Ishikawa (cell line): Measurements from ENCODE around the gene GAS6.

ENCODE experiments used
- CEBPB ChIP-seq: IDR thresholded peaks from 2 replicates; pipeline ENCODE4 v1.6.1; 2012
- CREB1 ChIP-seq: IDR thresholded peaks from 2 replicates; pipeline ENCODE4 v1.6.1; 2012; ENCODE audit warnings: low read depth
- EGR1 ChIP-seq: IDR thresholded peaks from 2 replicates; pipeline ENCODE4 v1.6.1; 2012
- EP300 ChIP-seq: IDR thresholded peaks from 2 replicates; pipeline ENCODE4 v1.6.1; 2012; ENCODE audit warnings: borderline replicate concordance
- FOXM1 ChIP-seq: IDR thresholded peaks from 2 replicates; pipeline ENCODE4 v1.6.1; 2012; ENCODE audit warnings: low read depth, borderline replicate concordance
- NFIC ChIP-seq: IDR thresholded peaks from 2 replicates; pipeline ENCODE4 v1.6.1; 2012
- RAD21 ChIP-seq: IDR thresholded peaks from 2 replicates; pipeline ENCODE4 v1.6.1; 2012; ENCODE audit warnings: low read depth
- TAF1 ChIP-seq: IDR thresholded peaks from 2 replicates; pipeline ENCODE4 v1.6.1; 2012; ENCODE audit warnings: low read depth, mild to moderate bottlenecking
- TCF12 ChIP-seq: IDR thresholded peaks from 2 replicates; pipeline ENCODE4 v1.6.1; 2012; ENCODE audit warnings: low read depth
- TEAD4 ChIP-seq: IDR thresholded peaks from 2 replicates; pipeline ENCODE4 v1.6.1; 2012
- YY1 ChIP-seq: IDR thresholded peaks from 2 replicates; pipeline ENCODE4 v1.6.1; 2012; ENCODE audit warnings: low read depth
- ZBTB7A ChIP-seq: IDR thresholded peaks from 2 replicates; pipeline ENCODE4 v1.6.1; 2012; ENCODE audit warnings: low read depth
- TF ChIP-seq, protein P1 (sequence below): IDR thresholded peaks from 2 replicates; pipeline ENCODE4 v1.6.1; 2012
- TF ChIP-seq, protein P2 (sequence below): IDR thresholded peaks from 2 replicates; pipeline ENCODE4 v1.6.1; 2012
- TF ChIP-seq, protein P3 (sequence below): IDR thresholded peaks from 2 replicates; pipeline ENCODE4 v1.6.1; 2012; ENCODE audit warnings: low read depth, mild to moderate bottlenecking

The GAS6 gene

DNA sequence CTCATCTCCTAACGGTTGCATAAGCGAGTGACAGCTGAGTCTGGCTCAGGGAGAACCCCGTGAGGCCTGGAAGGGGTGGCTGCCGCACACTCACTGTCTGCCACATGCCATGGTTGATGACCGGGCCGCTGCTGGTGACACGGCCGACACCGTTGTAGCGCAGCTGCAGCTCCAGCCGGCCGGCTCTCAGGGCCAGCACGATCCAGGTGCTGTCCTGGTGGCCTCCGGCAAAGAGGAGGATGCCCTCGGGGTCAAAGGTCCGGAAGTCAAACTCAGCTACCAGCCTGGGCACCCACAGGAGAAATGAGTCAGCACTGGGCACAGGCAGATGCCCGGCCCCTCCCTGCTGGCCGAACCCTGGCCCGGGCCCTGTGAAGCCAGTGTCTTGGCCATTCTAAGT, 31.7 kb downstream of the GAS6 start:
- TF ChIP-seq, protein P1, sequence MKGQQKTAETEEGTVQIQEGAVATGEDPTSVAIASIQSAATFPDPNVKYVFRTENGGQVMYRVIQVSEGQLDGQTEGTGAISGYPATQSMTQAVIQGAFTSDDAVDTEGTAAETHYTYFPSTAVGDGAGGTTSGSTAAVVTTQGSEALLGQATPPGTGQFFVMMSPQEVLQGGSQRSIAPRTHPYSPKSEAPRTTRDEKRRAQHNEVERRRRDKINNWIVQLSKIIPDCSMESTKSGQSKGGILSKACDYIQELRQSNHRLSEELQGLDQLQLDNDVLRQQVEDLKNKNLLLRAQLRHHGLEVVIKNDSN, result no peak
- TF ChIP-seq TAF1 (no peak), YY1 (no peak), TCF12 (no peak), CEBPB (no peak), ZBTB7A (no peak), TEAD4 (no peak), EGR1 (no peak), FOXM1 (no peak)
- TF ChIP-seq, protein P2, sequence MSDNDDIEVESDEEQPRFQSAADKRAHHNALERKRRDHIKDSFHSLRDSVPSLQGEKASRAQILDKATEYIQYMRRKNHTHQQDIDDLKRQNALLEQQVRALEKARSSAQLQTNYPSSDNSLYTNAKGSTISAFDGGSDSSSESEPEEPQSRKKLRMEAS, result no peak
- TF ChIP-seq, protein P3, sequence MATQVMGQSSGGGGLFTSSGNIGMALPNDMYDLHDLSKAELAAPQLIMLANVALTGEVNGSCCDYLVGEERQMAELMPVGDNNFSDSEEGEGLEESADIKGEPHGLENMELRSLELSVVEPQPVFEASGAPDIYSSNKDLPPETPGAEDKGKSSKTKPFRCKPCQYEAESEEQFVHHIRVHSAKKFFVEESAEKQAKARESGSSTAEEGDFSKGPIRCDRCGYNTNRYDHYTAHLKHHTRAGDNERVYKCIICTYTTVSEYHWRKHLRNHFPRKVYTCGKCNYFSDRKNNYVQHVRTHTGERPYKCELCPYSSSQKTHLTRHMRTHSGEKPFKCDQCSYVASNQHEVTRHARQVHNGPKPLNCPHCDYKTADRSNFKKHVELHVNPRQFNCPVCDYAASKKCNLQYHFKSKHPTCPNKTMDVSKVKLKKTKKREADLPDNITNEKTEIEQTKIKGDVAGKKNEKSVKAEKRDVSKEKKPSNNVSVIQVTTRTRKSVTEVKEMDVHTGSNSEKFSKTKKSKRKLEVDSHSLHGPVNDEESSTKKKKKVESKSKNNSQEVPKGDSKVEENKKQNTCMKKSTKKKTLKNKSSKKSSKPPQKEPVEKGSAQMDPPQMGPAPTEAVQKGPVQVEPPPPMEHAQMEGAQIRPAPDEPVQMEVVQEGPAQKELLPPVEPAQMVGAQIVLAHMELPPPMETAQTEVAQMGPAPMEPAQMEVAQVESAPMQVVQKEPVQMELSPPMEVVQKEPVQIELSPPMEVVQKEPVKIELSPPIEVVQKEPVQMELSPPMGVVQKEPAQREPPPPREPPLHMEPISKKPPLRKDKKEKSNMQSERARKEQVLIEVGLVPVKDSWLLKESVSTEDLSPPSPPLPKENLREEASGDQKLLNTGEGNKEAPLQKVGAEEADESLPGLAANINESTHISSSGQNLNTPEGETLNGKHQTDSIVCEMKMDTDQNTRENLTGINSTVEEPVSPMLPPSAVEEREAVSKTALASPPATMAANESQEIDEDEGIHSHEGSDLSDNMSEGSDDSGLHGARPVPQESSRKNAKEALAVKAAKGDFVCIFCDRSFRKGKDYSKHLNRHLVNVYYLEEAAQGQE, result no peak

DNA sequence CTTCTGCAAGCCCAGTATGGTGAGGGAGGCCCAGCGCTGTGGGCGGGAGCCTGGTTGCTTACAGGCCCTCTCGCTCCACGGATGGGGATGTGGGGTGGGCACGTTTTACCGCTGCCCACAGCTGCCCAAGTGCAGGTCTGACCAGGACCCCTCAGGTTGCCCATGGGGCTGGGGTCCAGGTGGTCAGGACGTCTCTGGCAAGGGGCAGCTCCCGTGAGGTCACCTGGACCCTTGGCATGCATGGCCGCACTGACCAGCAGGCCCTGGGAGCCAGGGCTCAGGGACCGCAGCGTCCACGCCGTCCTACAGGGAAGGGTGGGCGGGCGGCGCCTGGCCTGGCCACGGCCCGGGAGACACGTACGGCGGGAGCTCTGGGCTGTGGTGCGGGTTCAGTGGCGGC, 32.8 kb downstream of the GAS6 start:
- TF ChIP-seq TEAD4 (no peak), NFIC (no peak), YY1 (no peak), CREB1 (no peak), TCF12 (no peak), FOXM1 (no peak)

DNA sequence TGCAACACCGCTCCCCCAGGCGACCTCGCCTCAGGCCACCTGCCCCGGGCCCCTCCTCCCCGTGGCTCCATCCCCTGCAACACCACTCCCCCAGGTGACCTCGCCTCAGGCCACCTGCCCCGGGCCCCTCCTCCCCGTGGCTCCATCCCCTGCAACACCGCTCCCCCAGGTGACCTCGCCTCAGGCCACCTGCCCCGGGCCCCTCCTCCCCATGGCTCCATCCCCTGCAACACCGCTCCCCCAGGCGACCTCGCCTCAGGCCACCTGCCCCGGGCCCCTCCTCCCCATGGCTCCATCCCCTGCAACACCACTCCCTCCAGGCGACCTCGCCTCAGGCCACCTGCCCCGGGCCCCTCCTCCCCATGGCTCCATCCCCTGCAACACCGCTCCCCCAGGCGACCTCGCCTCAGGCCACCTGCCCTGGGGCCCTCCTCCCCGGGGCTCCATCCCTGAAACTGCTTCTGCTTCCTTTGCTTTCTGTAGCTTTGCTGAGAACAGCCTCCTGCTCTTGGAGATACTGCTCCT, 33.4 kb downstream of the GAS6 start:
- TF ChIP-seq TCF12, result peak; percentile 34; the same call in 1 of the 2 replicates

DNA sequence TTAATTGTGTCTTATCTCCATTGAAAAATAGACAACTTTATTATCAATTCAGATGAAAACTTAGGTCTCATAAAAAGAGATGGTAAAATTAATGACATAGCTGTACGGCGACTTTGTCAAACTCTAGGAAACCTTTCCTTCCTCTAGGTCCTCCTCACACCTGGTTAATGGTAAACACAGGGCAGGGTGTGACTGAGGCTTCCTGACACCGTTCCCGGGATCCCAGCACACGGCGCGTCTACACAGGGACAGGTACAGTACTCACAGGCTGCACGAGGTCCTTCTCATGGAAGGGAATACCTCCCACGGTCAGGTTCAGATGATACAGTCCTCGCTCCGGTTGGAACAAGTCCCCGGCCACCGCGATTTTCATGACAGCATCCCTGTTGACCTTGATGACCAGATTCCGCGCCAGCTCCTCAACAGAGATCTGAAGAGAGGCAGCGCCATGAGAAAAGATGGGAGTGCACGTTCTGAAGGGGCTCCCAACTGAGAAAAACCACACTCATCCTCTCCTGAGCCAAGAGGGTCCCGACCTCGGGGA, 35.5 kb downstream of the GAS6 start:
- TF ChIP-seq TAF1, result no peak
- TF ChIP-seq, protein P1, result no peak
- TF ChIP-seq, protein P2, result no peak
- TF ChIP-seq YY1, result no peak
- TF ChIP-seq NFIC, result no peak
- TF ChIP-seq RAD21, result no peak
- TF ChIP-seq FOXM1, result no peak
- TF ChIP-seq, protein P3, result no peak
- no peak for TF ChIP-seq EGR1
- no peak for TF ChIP-seq CEBPB
- TF ChIP-seq TCF12, result no peak
- TF ChIP-seq CREB1, result no peak
- no peak for TF ChIP-seq EP300
- no peak for TF ChIP-seq ZBTB7A
- TF ChIP-seq TEAD4, result no peak

DNA sequence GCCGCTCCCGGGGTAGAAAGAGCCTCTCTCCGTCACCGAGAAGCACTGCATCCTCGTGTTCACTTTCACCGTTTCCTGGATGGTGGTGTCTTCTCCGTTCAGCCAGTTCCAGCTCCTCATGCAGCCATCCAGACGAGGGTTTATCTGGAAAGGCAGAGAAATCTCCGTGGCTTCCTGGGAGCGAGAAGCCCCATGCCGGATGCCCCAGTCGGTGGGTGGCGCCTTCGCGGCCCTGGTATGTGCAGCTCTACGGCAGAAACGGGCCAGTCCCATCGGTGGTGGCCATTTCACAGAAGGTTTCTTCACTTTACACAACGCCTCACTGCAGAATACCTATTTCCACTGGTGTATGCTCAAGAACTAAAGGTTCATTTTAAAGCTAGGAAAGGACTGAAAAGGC, 36.9 kb downstream of the GAS6 start:
- TF ChIP-seq ZBTB7A (no peak), CEBPB (no peak), TEAD4 (no peak), NFIC (no peak), FOXM1 (no peak), EP300 (no peak), EGR1 (no peak)
- TF ChIP-seq, protein P3, result no peak
- TF ChIP-seq, protein P1, result no peak
- TF ChIP-seq, protein P2, result no peak
